IMR-90 (cell line): Measurements from ENCODE around the gene CFAP221.

Experiments used
- CHD1 ChIP-seq: IDR thresholded peaks from 2 replicates; pipeline ENCODE4 v1.6.1; 2012; ENCODE audit warnings: low read depth, low read length, improper control_type of control experiment
- MAFK ChIP-seq: IDR thresholded peaks from 2 replicates; pipeline ENCODE4 v1.6.1; 2012; ENCODE audit warnings: low read depth, low read length, improper control_type of control experiment
- MAZ ChIP-seq: IDR thresholded peaks from 2 replicates; pipeline ENCODE4 v1.6.1; 2012; ENCODE audit warnings: low read depth, mild to moderate bottlenecking, low read length, improper control_type of control experiment, moderate library complexity, borderline replicate concordance
- POLR2A ChIP-seq: IDR thresholded peaks from 2 replicates; pipeline ENCODE4 v1.6.1; 2012; ENCODE audit warnings: mild to moderate bottlenecking, low read depth, low read length
- RAD21 ChIP-seq: IDR thresholded peaks from 2 replicates; pipeline ENCODE4 v1.6.1; 2012; ENCODE audit warnings: low read length, improper control_type of control experiment
- RCOR1 ChIP-seq: IDR thresholded peaks from 2 replicates; pipeline ENCODE4 v1.6.1; 2012; ENCODE audit warnings: mild to moderate bottlenecking, low read length, improper control_type of control experiment; ENCODE audit not compliant: insufficient replicate concordance
- RFX5 ChIP-seq: IDR thresholded peaks from 2 replicates; pipeline ENCODE4 v1.8.0; 2012; ENCODE audit warnings: low read depth, mild to moderate bottlenecking, low read length, moderate library complexity
- TF ChIP-seq, protein P1 (sequence below): conservative IDR thresholded peaks from 2 replicates; pipeline ENCODE4 v1.5.1; 2012; ENCODE audit warnings: mild to moderate bottlenecking, low read depth, low read length, improper control_type of control experiment
- TF ChIP-seq, protein P2 (sequence below): fragments of 150-350 bp; IDR thresholded peaks from 2 replicates; pipeline ENCODE4 v1.6.1; 2016; ENCODE audit warnings: low read depth, mild to moderate bottlenecking, low read length, moderate library complexity, borderline replicate concordance

DNA sequence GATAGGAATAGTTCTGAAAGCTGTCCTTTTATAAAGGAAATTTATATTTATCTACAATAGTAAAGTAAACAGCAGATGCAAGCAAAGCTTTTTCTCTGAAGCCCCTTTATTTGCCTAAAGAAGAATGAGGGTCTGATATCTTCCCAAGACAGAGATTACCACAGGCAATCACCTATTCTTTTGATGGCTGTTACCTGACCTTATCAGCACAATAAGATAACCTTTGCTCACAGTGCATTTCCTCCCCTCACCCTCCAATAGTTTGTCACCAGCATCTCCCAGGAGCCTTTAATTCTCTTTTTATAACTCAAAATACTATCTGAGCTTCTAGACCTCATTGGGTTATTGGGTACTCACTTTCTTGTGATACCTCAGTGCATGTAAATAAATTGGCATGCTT lies 6.5 kb upstream of the CFAP221 start:
- TF ChIP-seq, protein P1, sequence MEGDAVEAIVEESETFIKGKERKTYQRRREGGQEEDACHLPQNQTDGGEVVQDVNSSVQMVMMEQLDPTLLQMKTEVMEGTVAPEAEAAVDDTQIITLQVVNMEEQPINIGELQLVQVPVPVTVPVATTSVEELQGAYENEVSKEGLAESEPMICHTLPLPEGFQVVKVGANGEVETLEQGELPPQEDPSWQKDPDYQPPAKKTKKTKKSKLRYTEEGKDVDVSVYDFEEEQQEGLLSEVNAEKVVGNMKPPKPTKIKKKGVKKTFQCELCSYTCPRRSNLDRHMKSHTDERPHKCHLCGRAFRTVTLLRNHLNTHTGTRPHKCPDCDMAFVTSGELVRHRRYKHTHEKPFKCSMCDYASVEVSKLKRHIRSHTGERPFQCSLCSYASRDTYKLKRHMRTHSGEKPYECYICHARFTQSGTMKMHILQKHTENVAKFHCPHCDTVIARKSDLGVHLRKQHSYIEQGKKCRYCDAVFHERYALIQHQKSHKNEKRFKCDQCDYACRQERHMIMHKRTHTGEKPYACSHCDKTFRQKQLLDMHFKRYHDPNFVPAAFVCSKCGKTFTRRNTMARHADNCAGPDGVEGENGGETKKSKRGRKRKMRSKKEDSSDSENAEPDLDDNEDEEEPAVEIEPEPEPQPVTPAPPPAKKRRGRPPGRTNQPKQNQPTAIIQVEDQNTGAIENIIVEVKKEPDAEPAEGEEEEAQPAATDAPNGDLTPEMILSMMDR = no peak
- TF ChIP-seq POLR2A (no peak), CHD1 (no peak), MAZ (no peak), MAFK (no peak), RCOR1 (no peak), RAD21 (no peak), RFX5 (no peak)
- TF ChIP-seq, protein P2, sequence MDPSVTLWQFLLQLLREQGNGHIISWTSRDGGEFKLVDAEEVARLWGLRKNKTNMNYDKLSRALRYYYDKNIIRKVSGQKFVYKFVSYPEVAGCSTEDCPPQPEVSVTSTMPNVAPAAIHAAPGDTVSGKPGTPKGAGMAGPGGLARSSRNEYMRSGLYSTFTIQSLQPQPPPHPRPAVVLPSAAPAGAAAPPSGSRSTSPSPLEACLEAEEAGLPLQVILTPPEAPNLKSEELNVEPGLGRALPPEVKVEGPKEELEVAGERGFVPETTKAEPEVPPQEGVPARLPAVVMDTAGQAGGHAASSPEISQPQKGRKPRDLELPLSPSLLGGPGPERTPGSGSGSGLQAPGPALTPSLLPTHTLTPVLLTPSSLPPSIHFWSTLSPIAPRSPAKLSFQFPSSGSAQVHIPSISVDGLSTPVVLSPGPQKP = no peak
